OCI-LY3 (cell line): Measurements from ENCODE around the gene MUSK.

Experiments
- H2AFZ ChIP-seq: fragments of 200-600, 300-600 bp; shearing (Covaris generic); 2 replicates; pipeline ENCODE4 v1.6.0; 2014; ENCODE audit warnings: antibody characterized with exemption, low read depth, low read length
- H3K27ac ChIP-seq: fragments of 200-600, 300-600 bp; sonication (generic); 2 replicates; pipeline ENCODE4 v1.5.1; 2014; ENCODE audit warnings: mild to moderate bottlenecking, low read length, moderate library complexity, mixed read lengths
- H3K27me3 ChIP-seq: fragments of 200-600, 300-600 bp; sonication (generic); 2 replicates; pipeline ENCODE4 v1.6.1; 2014; ENCODE audit warnings: low read depth, low read length, mixed read lengths
- H3K36me3 ChIP-seq: fragments of 200-600, 300-600 bp; sonication (generic); replicated peaks from 2 replicates; pipeline ENCODE3; 2014; ENCODE audit warnings: low read depth, low read length, mixed read lengths
- H3K4me1 ChIP-seq: fragments of 300-600, 200-600 bp; sonication (generic); 2 replicates; pipeline ENCODE4 v1.6.1; 2014; ENCODE audit warnings: low read length, mixed read lengths
- H3K4me2 ChIP-seq: fragments of 200-600, 300-600 bp; sonication (generic); 2 replicates; pipeline ENCODE4 v1.6.1; 2014; ENCODE audit warnings: low read length, mixed read lengths
- H3K4me3 ChIP-seq: fragments of 300-600, 200-600 bp; sonication (generic); 2 replicates; pipeline ENCODE4 v1.5.1; 2014; ENCODE audit warnings: antibody characterized with exemption, mild to moderate bottlenecking, low read length, moderate library complexity
- H3K79me2 ChIP-seq: fragments of 300-600, 200-600 bp; shearing (Covaris generic); 2 replicates; pipeline ENCODE4 v1.6.1; 2014; ENCODE audit warnings: mild to moderate bottlenecking, low read length, mixed read lengths
- H3K9ac ChIP-seq: fragments of 300-600, 200-600 bp; shearing (Covaris generic); 2 replicates; pipeline ENCODE4 v1.6.0; 2014; ENCODE audit warnings: mild to moderate bottlenecking, low read length, moderate library complexity
- H3K9me3 ChIP-seq: fragments of 200-600, 300-600 bp; shearing (Covaris generic); 2 replicates; pipeline ENCODE4 v1.6.1; 2014; ENCODE audit warnings: low read length, mixed read lengths; ENCODE audit not compliant: insufficient read depth
- H4K20me1 ChIP-seq: fragments of 200-600, 300-600 bp; sonication (generic); 2 replicates; pipeline ENCODE4 v1.6.1; 2016; ENCODE audit warnings: low read length, mixed read lengths; ENCODE audit not compliant: insufficient read depth
- EZH2phosphoT487 ChIP-seq: fragments of 200-600 bp; shearing (Covaris generic); IDR thresholded peaks from 2 replicates; pipeline ENCODE4 v1.6.1; 2018; ENCODE audit warnings: antibody characterized with exemption, mixed run types, low read depth
- TF ChIP-seq, protein P1 (sequence below): fragments of 200-600, 300-600 bp; sonication (generic); IDR thresholded peaks from 2 replicates; pipeline ENCODE4 v1.5.1; 2014; ENCODE audit warnings: antibody characterized with exemption, low read length, low read depth

Gene MUSK

DNA sequence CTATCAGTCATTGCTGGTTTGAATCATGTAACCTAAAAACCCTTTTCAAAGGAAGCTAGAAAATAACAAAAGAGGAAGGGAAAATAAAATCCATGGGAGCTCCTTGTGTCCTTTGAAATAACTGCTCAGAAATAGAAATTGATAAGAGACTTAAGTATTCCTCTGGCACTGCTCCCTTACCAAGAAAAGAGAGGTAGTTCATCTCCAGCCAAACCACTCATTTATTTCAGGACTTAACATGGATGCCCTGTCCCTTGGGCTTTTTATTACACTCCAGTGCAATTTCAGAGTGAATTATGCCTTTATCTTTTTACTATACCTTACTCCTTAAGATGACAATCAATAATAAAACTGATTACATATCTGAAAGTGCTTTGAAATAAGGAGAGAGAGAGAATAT, 61.0 kb downstream of the MUSK start:
- Histone ChIP-seq H3K4me2 (no peak overlapping the region), H2AFZ (no peak overlapping the region)

DNA sequence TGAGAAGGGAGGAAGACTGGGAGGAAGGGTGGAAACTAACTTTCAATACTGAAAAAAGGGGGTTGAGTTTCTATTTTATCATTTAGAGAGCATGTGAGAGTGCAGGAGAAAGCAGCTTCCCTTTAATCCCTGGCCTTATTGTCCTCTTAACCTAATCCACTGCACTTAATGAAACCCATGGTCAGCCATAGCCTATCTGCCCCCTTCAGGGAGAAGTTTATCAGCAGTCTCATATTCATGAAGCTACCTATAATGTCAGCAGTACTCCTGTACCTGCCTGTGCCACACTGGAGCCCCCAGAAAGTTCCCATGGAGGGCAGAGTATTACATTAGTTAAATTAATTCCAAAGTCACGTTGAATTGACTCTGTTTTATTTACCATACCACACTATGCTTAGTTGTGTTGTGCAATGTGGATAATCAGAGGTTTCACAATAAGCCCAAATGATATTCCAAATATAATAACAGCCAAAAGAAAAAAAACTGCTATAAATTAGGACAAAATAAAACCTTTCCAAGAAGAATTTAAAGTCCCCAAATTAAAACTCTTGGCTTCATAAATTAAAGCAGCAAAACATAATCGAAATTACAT, 62.9 kb downstream of the MUSK start:
- Histone ChIP-seq H3K36me3 (no peaks in the 10 kb centered on the region), H3K4me2 (no peak overlapping the region), H3K79me2 (no peaks in the 10 kb centered on the region), H3K4me3 (no peak overlapping the region), H3K4me1 (0 out of 2 replicates have a peak, but pooled peaks cover 4% of the 10 kb centered on the region), H2AFZ (no peak overlapping the region), H3K27me3 (no peaks in the 10 kb centered on the region), H4K20me1 (no peaks in the 10 kb centered on the region), H3K27ac (no peak overlapping the region), H3K9me3 (no peaks in the 10 kb centered on the region), H3K9ac (no peak overlapping the region)
- TF ChIP-seq, protein P1, sequence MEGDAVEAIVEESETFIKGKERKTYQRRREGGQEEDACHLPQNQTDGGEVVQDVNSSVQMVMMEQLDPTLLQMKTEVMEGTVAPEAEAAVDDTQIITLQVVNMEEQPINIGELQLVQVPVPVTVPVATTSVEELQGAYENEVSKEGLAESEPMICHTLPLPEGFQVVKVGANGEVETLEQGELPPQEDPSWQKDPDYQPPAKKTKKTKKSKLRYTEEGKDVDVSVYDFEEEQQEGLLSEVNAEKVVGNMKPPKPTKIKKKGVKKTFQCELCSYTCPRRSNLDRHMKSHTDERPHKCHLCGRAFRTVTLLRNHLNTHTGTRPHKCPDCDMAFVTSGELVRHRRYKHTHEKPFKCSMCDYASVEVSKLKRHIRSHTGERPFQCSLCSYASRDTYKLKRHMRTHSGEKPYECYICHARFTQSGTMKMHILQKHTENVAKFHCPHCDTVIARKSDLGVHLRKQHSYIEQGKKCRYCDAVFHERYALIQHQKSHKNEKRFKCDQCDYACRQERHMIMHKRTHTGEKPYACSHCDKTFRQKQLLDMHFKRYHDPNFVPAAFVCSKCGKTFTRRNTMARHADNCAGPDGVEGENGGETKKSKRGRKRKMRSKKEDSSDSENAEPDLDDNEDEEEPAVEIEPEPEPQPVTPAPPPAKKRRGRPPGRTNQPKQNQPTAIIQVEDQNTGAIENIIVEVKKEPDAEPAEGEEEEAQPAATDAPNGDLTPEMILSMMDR: no peak
- TF ChIP-seq EZH2phosphoT487: no peak

More for the DNA sequence above, 61.0 kb downstream of the MUSK start:
- TF ChIP-seq EZH2phosphoT487: no peak
- TF ChIP-seq, protein P1: no peak
- Histone ChIP-seq H3K9ac (no peak overlapping the region), H3K27ac (no peak overlapping the region), H4K20me1 (no peaks in the 10 kb centered on the region), H3K36me3 (no peaks in the 10 kb centered on the region), H3K4me1 (0 out of 2 replicates have a peak, but pooled peaks cover 4% of the 10 kb centered on the region), H3K4me3 (no peak overlapping the region), H3K27me3 (no peaks in the 10 kb centered on the region), H3K79me2 (no peaks in the 10 kb centered on the region), H3K9me3 (no peaks in the 10 kb centered on the region)

DNA sequence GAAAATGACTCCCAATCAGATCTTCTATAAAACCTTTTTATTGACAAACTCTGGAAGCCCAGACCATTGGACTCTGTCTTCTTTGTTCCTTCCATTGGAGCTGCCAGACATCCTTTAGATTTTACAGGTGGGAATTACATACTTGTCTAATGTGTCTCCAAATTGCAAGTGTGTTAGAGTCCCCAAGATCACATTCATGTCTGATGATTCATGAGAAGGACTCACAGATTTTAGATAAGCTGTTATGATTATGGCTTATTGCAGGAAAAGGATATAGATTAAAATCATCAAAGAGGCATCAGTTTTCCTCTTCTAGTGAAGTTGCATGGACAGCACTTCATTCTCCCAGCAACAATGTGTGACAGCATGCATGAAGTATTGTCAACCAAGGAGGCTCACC, 70.4 kb downstream of the MUSK start:
- H3K36me3 ChIP-seq: no peaks in the 10 kb centered on the region
- H3K27ac ChIP-seq: no peak overlapping the region
- TF ChIP-seq, protein P1: no peak
- TF ChIP-seq EZH2phosphoT487: no peak
- H3K4me1 ChIP-seq: 0 out of 2 replicates have a peak, but pooled peaks cover 4% of the 10 kb centered on the region
- no peaks in the 10 kb centered on the region for H3K79me2 ChIP-seq
- H4K20me1 ChIP-seq: no peaks in the 10 kb centered on the region
- no peak overlapping the region for H3K4me2 ChIP-seq
- no peak overlapping the region for H2AFZ ChIP-seq
- H3K9ac ChIP-seq: no peak overlapping the region
- H3K27me3 ChIP-seq: no peaks in the 10 kb centered on the region
- no peak overlapping the region for H3K4me3 ChIP-seq
- no peaks in the 10 kb centered on the region for H3K9me3 ChIP-seq

DNA sequence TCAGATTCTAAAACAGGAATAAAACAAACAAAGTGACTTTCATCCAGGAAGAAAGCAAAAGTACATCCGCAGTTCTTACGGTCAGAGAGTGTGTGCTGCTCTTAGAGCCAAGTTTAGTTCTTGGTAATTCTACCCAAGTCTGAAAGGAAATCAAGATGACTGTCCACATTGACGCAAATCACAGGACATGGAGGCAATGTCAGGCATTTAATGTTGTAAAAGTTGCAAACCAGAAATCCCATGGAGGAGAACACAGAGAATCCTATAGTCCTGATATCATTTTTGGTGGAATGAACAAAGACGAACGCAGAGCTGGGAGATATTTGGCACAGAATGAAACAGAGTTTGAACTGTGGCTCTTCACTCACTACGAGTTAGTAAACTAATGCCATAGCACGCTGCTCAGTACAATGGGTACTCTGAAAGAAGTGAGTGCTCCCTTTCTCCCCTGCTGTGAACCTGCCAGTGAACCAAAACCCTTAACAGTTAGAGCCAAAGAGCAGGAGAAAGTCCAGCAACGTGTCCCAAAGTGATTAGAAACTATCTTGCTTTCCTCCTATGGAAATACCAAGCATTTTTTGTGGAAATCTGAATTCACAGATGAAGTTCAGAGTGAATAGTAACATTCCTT, 74.3 kb downstream of the MUSK start:
- Histone ChIP-seq H3K4me3 (no peak overlapping the region), H3K27me3 (no peaks in the 10 kb centered on the region; the same call in 1 of the 2 replicates), H2AFZ (no peak overlapping the region), H3K36me3 (no peaks in the 10 kb centered on the region), H3K9me3 (no peaks in the 10 kb centered on the region), H3K79me2 (no peaks in the 10 kb centered on the region), H3K9ac (no peak overlapping the region), H3K4me1 (no peaks in the 10 kb centered on the region), H4K20me1 (no peaks in the 10 kb centered on the region), H3K27ac (no peak overlapping the region), H3K4me2 (no peak overlapping the region)
- TF ChIP-seq, protein P1: no peak
- TF ChIP-seq EZH2phosphoT487: no peak
